MM.1S (cell line): Measurements from ENCODE around the gene KDM6A.
"Not testable (repeated sequence)": the region's sequence is repeated elsewhere in the genome, so short reads cannot be mapped to it uniquely, and the experiment has no call there.

ENCODE experiments used
- DNase-seq: peaks from one replicate; pipeline ENCODE4 v3.0.0-alpha.2; 2015
- H2AFZ ChIP-seq: fragments of 300-600 bp; sonication (generic); 2 replicates; pipeline ENCODE4 v1.6.0; 2016; ENCODE audit warnings: antibody characterized with exemption, low read length
- H3F3A ChIP-seq: fragments of 300-600 bp; sonication (generic); 2 replicates; pipeline ENCODE4 v1.6.1; 2016; ENCODE audit warnings: mild to moderate bottlenecking, antibody characterized with exemption, low read length, moderate library complexity, mixed read lengths; ENCODE audit not compliant: insufficient read depth
- H3K27ac ChIP-seq: fragments of 300-600 bp; sonication (generic); 2 replicates; pipeline ENCODE4 v1.5.1; 2016; ENCODE audit warnings: mild to moderate bottlenecking, low read length
- H3K27me3 ChIP-seq: fragments of 300-600 bp; sonication (generic); replicated peaks from 2 replicates; pipeline ENCODE4 v1.6.0; 2016; ENCODE audit warnings: low read length; ENCODE audit not compliant: insufficient read depth
- H3K36me3 ChIP-seq: fragments of 300-600 bp; sonication (generic); replicated peaks from 2 replicates; pipeline ENCODE4 v1.6.1; 2016; ENCODE audit warnings: mild to moderate bottlenecking, low read length, mixed read lengths; ENCODE audit not compliant: insufficient read depth
- H3K4me1 ChIP-seq: fragments of 300-600 bp; sonication (generic); 2 replicates; pipeline ENCODE4 v1.6.1; 2016; ENCODE audit warnings: low read length, mixed read lengths
- H3K4me2 ChIP-seq: fragments of 300-600 bp; sonication (generic); 2 replicates; pipeline ENCODE4 v1.6.0; 2016; ENCODE audit warnings: low read depth, low read length
- H3K4me3 ChIP-seq: fragments of 300-600 bp; sonication (generic); 2 replicates; pipeline ENCODE4 v1.5.1; 2016; ENCODE audit warnings: low read length, mixed read lengths
- H3K79me2 ChIP-seq: fragments of 300-600 bp; sonication (generic); 2 replicates; pipeline ENCODE4 v1.6.1; 2016; ENCODE audit warnings: mixed run types, low read length, mixed read lengths
- H3K9ac ChIP-seq: fragments of 300-600 bp; sonication (generic); 2 replicates; pipeline ENCODE4 v1.6.1; 2016; ENCODE audit warnings: low read length, mixed read lengths
- H3K9me2 ChIP-seq: fragments of 300-600 bp; sonication (generic); replicated peaks from 2 replicates; pipeline ENCODE4 v1.6.1; 2016; ENCODE audit warnings: mild to moderate bottlenecking, low read length, mixed read lengths; ENCODE audit not compliant: insufficient read depth
- H3K9me3 ChIP-seq: fragments of 300-600 bp; sonication (generic); replicated peaks from 2 replicates; pipeline ENCODE4 v1.6.1; 2016; ENCODE audit warnings: mild to moderate bottlenecking, low read length, mixed read lengths; ENCODE audit not compliant: insufficient read depth
- H4K20me1 ChIP-seq: fragments of 300-600 bp; sonication (generic); 2 replicates; pipeline ENCODE4 v1.6.1; 2016; ENCODE audit warnings: mild to moderate bottlenecking, low read length, moderate library complexity, mixed read lengths; ENCODE audit not compliant: insufficient read depth
- CTCF ChIP-seq: fragments of 300-600 bp; sonication (generic); IDR thresholded peaks from 2 replicates; pipeline ENCODE4 v1.5.1; 2016; ENCODE audit warnings: antibody characterized with exemption, low read length, mixed read lengths
- EZH2 ChIP-seq: fragments of 300-600 bp; sonication (generic); optimal IDR thresholded peaks from 2 replicates; pipeline ENCODE3; 2017; ENCODE audit warnings: low read depth, mild to moderate bottlenecking, antibody characterized with exemption, low read length, mixed read lengths
- EZH2phosphoT487 ChIP-seq: fragments of 300-600 bp; sonication (generic); IDR thresholded peaks from 2 replicates; pipeline ENCODE4 v1.6.1; 2018; ENCODE audit warnings: antibody characterized with exemption, low read length

KDM6A gene

GRCh38 chrX:44937606-44938005, 64.6 kb downstream of the KDM6A start:
- H2AFZ ChIP-seq = no peak overlapping the region
- no peak overlapping the region for H3K4me2 ChIP-seq
- H3K4me3 ChIP-seq = no peak overlapping the region
- peaks cover 96% of the 10 kb centered on the region for H3K79me2 ChIP-seq
- H3K4me1 ChIP-seq = no peaks in the 10 kb centered on the region
- H3K27ac ChIP-seq = no peak overlapping the region
- H3F3A ChIP-seq = no peaks in the 10 kb centered on the region
- no peak for DNase-seq
- no peaks in the 10 kb centered on the region for H3K36me3 ChIP-seq
- H3K9ac ChIP-seq = no peak overlapping the region
- peaks cover 13% of the 10 kb centered on the region for H4K20me1 ChIP-seq
- H3K9me3 ChIP-seq = no peaks in the 10 kb centered on the region
- H3K9me2 ChIP-seq = no peaks in the 10 kb centered on the region
- no peaks in the 10 kb centered on the region for H3K27me3 ChIP-seq
- TF ChIP-seq CTCF = no peak
- no peak for TF ChIP-seq EZH2phosphoT487
- TF ChIP-seq EZH2 = no peak

GRCh38 chrX:44938111-44938510, 65.1 kb downstream of the KDM6A start:
- peaks cover 96% of the 10 kb centered on the region for H3K79me2 ChIP-seq
- no peak overlapping the region for H3K9ac ChIP-seq

GRCh38 chrX:44940541-44940940, 67.6 kb downstream of the KDM6A start:
- not testable (repeated sequence) for H3K36me3 ChIP-seq, H3K9me2 ChIP-seq, DNase-seq

More at GRCh38 chrX:44938111-44938510, 65.1 kb downstream of the KDM6A start:
- H4K20me1 ChIP-seq = peaks cover 13% of the 10 kb centered on the region
- no peak overlapping the region for H3K27ac ChIP-seq
- H3K36me3 ChIP-seq = no peaks in the 10 kb centered on the region
- H3K4me1 ChIP-seq = no peaks in the 10 kb centered on the region
- no peak for DNase-seq
- H2AFZ ChIP-seq = no peak overlapping the region
- TF ChIP-seq CTCF = no peak
- TF ChIP-seq EZH2 = no peak
- TF ChIP-seq EZH2phosphoT487 = no peak
- H3K9me2 ChIP-seq = no peaks in the 10 kb centered on the region
- H3K4me3 ChIP-seq = no peak overlapping the region
- no peaks in the 10 kb centered on the region for H3K27me3 ChIP-seq
- no peaks in the 10 kb centered on the region for H3F3A ChIP-seq
- H3K9me3 ChIP-seq = no peaks in the 10 kb centered on the region
- H3K4me2 ChIP-seq = no peak overlapping the region

GRCh38 chrX:44943007-44943406, 70.0 kb downstream of the KDM6A start:
- Histone ChIP-seq H3K4me3 (no peak overlapping the region), H3K36me3 (no peaks in the 10 kb centered on the region), H3K9me3 (no peaks in the 10 kb centered on the region), H3K27ac (no peak overlapping the region), H3F3A (no peaks in the 10 kb centered on the region), H3K79me2 (peaks cover 97% of the 10 kb centered on the region), H4K20me1 (peaks cover 1% of the 10 kb centered on the region), H3K9ac (no peak overlapping the region), H3K27me3 (no peaks in the 10 kb centered on the region), H3K4me1 (no peaks in the 10 kb centered on the region), H3K9me2 (no peaks in the 10 kb centered on the region), H2AFZ (no peak overlapping the region), H3K4me2 (no peak overlapping the region)
- DNase-seq = no peak
- TF ChIP-seq EZH2 (no peak), EZH2phosphoT487 (no peak), CTCF (no peak)

More at GRCh38 chrX:44940541-44940940, 67.6 kb downstream of the KDM6A start:
- not testable (repeated sequence) for H3K9ac ChIP-seq, H3K4me2 ChIP-seq, H3K27me3 ChIP-seq, H3K4me3 ChIP-seq, H3K4me1 ChIP-seq, H3K9me3 ChIP-seq, H3K27ac ChIP-seq, H4K20me1 ChIP-seq, H3F3A ChIP-seq, H2AFZ ChIP-seq
- peaks cover 97% of the 10 kb centered on the region for H3K79me2 ChIP-seq
